Measurements from ENCODE around the gene WBP2.

DNA sequence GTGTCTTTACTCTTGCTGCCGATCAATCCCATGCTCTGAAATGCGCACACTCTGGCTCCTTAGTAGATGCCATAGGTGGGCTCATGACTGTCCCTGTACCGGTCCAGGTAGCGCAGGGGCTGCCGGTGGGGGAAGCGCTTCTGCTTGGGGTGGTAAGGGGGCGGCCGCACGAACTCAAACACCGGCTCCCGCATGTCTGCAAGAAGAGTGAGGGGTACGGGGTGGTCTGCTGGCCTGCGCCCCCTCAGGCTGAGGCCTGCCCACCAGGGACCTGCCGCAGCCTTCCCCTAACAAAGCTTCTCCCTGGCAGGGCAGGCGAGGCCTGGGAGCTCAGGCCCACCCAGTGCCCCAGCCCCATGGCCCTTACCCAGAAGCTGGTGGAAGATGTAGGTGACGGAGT is 43.7 kb upstream of the WBP2 start:
- TF ChIP-seq, protein P1, sequence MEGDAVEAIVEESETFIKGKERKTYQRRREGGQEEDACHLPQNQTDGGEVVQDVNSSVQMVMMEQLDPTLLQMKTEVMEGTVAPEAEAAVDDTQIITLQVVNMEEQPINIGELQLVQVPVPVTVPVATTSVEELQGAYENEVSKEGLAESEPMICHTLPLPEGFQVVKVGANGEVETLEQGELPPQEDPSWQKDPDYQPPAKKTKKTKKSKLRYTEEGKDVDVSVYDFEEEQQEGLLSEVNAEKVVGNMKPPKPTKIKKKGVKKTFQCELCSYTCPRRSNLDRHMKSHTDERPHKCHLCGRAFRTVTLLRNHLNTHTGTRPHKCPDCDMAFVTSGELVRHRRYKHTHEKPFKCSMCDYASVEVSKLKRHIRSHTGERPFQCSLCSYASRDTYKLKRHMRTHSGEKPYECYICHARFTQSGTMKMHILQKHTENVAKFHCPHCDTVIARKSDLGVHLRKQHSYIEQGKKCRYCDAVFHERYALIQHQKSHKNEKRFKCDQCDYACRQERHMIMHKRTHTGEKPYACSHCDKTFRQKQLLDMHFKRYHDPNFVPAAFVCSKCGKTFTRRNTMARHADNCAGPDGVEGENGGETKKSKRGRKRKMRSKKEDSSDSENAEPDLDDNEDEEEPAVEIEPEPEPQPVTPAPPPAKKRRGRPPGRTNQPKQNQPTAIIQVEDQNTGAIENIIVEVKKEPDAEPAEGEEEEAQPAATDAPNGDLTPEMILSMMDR (conservative IDR thresholded peaks at IDR 0.05; ENCODE audit: low read length), result no peak
- no peak for TF ChIP-seq EZH2phosphoT487 (IDR thresholded peaks at IDR 0.05; ENCODE audit: borderline replicate concordance, low read depth, low read length)

Data from OCI-LY7 (cell line).